H1 (cell line): ENCODE measurements around the gene COL26A1.

Experiments used
- CTCF ChIP-seq, 3 experiments: IDR thresholded peaks; 1 replicate in 2 of 3; 2 replicates in 1 of 3; pipeline versions ENCODE4 v1.5.1 to v1.6.1; 2011; ENCODE audit warnings: low read length in 3 of 3, mild to moderate bottlenecking in 3 of 3, inconsistent platforms in 2 of 3, low read depth in 1 of 3, moderate library complexity in 1 of 3; ENCODE audit not compliant: insufficient read depth in 1 of 3; ENCODE audit errors: control extremely low read depth in 1 of 3
- FOSL1 ChIP-seq: IDR thresholded peaks from 2 replicates; pipeline ENCODE4 v1.6.1; 2011; ENCODE audit warnings: mild to moderate bottlenecking, low read depth, low read length, moderate library complexity; ENCODE audit not compliant: insufficient read depth
- YY1 ChIP-seq: IDR thresholded peaks from 2 replicates; pipeline ENCODE4 v1.6.1; 2011; ENCODE audit warnings: low read depth, mild to moderate bottlenecking, low read length

- TF ChIP-seq CTCF (IDR thresholded peaks at IDR 0.05; ENCODE audit: control extremely low read depth in 1 of 3, insufficient read depth in 1 of 3, low read depth in 1 of 3, low read length in 3 of 3) = peak; percentile 85 to 98 (median 87)
- TF ChIP-seq YY1 = no peak
- TF ChIP-seq FOSL1 = no peak
Observed at GRCh38 chr7:101542527-101543241, 180.0 kb downstream of the COL26A1 start.
